HepG2 (cell line): Measurements from ENCODE around the gene AFAP1. TPM values are rescaled to one million over a fixed set of nuclear protein-coding genes. Genes with fewer than 3 reads are reported as not detected.

ENCODE experiments used
- HMG20B ChIP-seq: conservative IDR thresholded peaks from 2 replicates; pipeline ENCODE4 v1.6.1; 2016; ENCODE audit warnings: missing genetic modification reagents, missing compliant biosample characterization
- RBM39 ChIP-seq: fragments of 200-400 bp; formaldehyde crosslinking; IDR thresholded peaks from one replicate; pipeline ENCODE4 v1.6.1; 2018; ENCODE audit warnings: antibody characterized with exemption, mild to moderate bottlenecking, low read depth, low read length; ENCODE audit not compliant: poor library complexity, severe bottlenecking
- SIN3B ChIP-seq: fragments of 150-350 bp; IDR thresholded peaks from 2 replicates; pipeline ENCODE4 v1.6.1; 2014; ENCODE audit warnings: low read length
- SOX13 ChIP-seq, 3 experiments: fragments of 450-650 bp in 1 of 3; sonication (generic) in 1 of 3; formaldehyde crosslinking in 1 of 3; IDR thresholded peaks in 2 of 3; conservative IDR thresholded peaks in 1 of 3; 2 replicates each; pipeline versions ENCODE4 v1.5.0 to v1.6.1; 2016 to 2020; ENCODE audit warnings: antibody characterized with exemption in 1 of 3, mild to moderate bottlenecking in 1 of 3, missing compliant biosample characterization in 1 of 3, missing genetic modification reagents in 1 of 3, moderate library complexity in 1 of 3
- SP2 ChIP-seq: sonication (generic); formaldehyde crosslinking; IDR thresholded peaks from 2 replicates; pipeline ENCODE4 v1.5.1; 2020; ENCODE audit warnings: mild to moderate bottlenecking, missing genetic modification reagents
- ZNF136 ChIP-seq: sonication (generic); formaldehyde crosslinking; IDR thresholded peaks from 2 replicates; pipeline ENCODE4 v1.8.1; 2022; ENCODE audit warnings: low read depth, mild to moderate bottlenecking, moderate library complexity, missing genetic modification reagents
- ZNF296 ChIP-seq: sonication (generic); formaldehyde crosslinking; conservative IDR thresholded peaks from 2 replicates; pipeline ENCODE4 v1.5.0; 2020; ENCODE audit warnings: mild to moderate bottlenecking, missing genetic modification reagents
- ZNF562 ChIP-seq: sonication (generic); formaldehyde crosslinking; IDR thresholded peaks from 2 replicates; pipeline ENCODE4 v1.8.0; 2022; ENCODE audit warnings: missing genetic modification reagents, borderline replicate concordance
- polyA plus RNA-seq, 8 experiments: library from polyadenylated mRNA; depleted of rRNA in 3 of 8; stranded (reverse) in 7 of 8; unstranded in 1 of 8; fragments of >200 nt; fragmentation: Illumina TruSeq in 4 of 8; extraction: Trizol in 4 of 8; gene quantifications; 2 replicates each; pipeline versions ENCODE4 v1.2.1 to v1.2.3, GENCODE V29; 2011 to 2016; ENCODE audit warnings: low read depth in 4 of 8, missing spikeins in 1 of 8, mixed read lengths in 1 of 8; ENCODE audit not compliant: insufficient read depth in 1 of 8
- total RNA-seq, 5 experiments: library from RNA; depleted of rRNA; stranded (reverse); fragments of >200 nt; fragmentation: Illumina TruSeq; extraction: Trizol; gene quantifications; 2 replicates each; pipeline ENCODE4 v1.2.3, GENCODE V29; 2016; ENCODE audit warnings: low read depth in 1 of 5
- TF ChIP-seq, protein P1 (sequence below): sonication (generic); formaldehyde crosslinking; IDR thresholded peaks from 2 replicates; pipeline ENCODE4 v1.4.0; 2020; ENCODE audit warnings: mild to moderate bottlenecking, missing genetic modification reagents
- TF ChIP-seq, protein P2 (sequence below): sonication (generic); formaldehyde crosslinking; IDR thresholded peaks from 2 replicates; pipeline ENCODE4 v1.8.0; 2022; ENCODE audit warnings: low read depth, missing genetic modification reagents
- TF ChIP-seq, protein P3 (sequence below): sonication (generic); formaldehyde crosslinking; IDR thresholded peaks from 2 replicates; pipeline ENCODE4 v1.8.1; 2023; ENCODE audit warnings: missing genetic modification reagents, mild to moderate bottlenecking, borderline replicate concordance
- TF ChIP-seq, protein P4 (sequence below): sonication (generic); formaldehyde crosslinking; IDR thresholded peaks from 2 replicates; pipeline ENCODE4 v1.5.1; 2020; ENCODE audit warnings: missing genetic modification reagents, mild to moderate bottlenecking, borderline replicate concordance
- TF ChIP-seq, protein P5 (sequence below): IDR thresholded peaks from 2 replicates; pipeline ENCODE4 v1.4.0; 2020; ENCODE audit warnings: mild to moderate bottlenecking, missing genetic modification reagents
- TF ChIP-seq, protein P6 (sequence below): sonication (generic); formaldehyde crosslinking; IDR thresholded peaks from 2 replicates; pipeline ENCODE4 v1.4.0; 2020; ENCODE audit warnings: mild to moderate bottlenecking, missing genetic modification reagents
- TF ChIP-seq, protein P7 (sequence below): sonication (generic); formaldehyde crosslinking; IDR thresholded peaks from 2 replicates; pipeline ENCODE4 v1.5.0; 2020; ENCODE audit warnings: missing genetic modification reagents

AFAP1 gene
- total and polyA plus RNA-seq, 2 of the 13 experiments (the other 11 are each of a cell fraction or from before 2014, with no cell fraction given) = 2.5 TPM

DNA sequence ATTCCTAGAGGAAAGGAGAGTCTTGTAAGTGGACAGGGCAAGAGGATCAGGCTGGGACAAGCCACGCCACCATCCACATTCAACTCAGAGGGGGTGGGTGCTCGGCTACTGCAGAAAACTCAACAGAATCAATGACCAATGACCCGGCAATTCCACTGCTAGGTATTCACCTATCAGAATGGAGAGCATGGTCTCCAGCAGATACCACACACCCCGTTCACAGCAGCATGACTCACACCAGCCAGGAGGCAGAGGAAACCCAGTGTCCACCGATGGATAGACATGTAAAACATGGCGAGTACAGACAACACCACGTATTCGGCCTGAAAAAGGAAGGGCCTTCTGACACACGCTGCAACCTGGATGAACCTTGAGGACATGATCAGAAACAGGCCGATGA lies 175.9 kb downstream of the AFAP1 start (continued):
- TF ChIP-seq, protein P1, sequence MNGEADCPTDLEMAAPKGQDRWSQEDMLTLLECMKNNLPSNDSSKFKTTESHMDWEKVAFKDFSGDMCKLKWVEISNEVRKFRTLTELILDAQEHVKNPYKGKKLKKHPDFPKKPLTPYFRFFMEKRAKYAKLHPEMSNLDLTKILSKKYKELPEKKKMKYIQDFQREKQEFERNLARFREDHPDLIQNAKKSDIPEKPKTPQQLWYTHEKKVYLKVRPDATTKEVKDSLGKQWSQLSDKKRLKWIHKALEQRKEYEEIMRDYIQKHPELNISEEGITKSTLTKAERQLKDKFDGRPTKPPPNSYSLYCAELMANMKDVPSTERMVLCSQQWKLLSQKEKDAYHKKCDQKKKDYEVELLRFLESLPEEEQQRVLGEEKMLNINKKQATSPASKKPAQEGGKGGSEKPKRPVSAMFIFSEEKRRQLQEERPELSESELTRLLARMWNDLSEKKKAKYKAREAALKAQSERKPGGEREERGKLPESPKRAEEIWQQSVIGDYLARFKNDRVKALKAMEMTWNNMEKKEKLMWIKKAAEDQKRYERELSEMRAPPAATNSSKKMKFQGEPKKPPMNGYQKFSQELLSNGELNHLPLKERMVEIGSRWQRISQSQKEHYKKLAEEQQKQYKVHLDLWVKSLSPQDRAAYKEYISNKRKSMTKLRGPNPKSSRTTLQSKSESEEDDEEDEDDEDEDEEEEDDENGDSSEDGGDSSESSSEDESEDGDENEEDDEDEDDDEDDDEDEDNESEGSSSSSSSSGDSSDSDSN (CRISPR knock-in tag) = no peak
- no peak for TF ChIP-seq ZNF296 (CRISPR knock-in tag)
- TF ChIP-seq, protein P2, sequence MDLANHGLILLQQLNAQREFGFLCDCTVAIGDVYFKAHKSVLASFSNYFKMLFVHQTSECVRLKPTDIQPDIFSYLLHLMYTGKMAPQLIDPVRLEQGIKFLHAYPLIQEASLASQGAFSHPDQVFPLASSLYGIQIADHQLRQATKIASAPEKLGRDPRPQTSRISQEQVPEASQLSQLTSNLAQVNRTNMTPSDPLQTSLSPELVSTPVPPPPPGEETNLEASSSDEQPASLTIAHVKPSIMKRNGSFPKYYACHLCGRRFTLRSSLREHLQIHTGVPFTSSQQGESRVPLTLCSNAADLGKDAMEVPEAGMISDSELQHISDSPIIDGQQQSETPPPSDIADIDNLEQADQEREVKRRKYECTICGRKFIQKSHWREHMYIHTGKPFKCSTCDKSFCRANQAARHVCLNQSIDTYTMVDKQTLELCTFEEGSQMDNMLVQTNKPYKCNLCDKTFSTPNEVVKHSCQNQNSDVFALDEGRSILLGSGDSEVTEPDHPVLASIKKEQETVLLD (CRISPR knock-in tag) = no peak
- no peak for TF ChIP-seq HMG20B (CRISPR knock-in tag)
- no peak for TF ChIP-seq SP2 (CRISPR knock-in tag)
- TF ChIP-seq, protein P3, sequence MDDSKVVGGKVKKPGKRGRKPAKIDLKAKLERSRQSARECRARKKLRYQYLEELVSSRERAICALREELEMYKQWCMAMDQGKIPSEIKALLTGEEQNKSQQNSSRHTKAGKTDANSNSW (CRISPR knock-in tag) = no peak
- TF ChIP-seq, protein P4, sequence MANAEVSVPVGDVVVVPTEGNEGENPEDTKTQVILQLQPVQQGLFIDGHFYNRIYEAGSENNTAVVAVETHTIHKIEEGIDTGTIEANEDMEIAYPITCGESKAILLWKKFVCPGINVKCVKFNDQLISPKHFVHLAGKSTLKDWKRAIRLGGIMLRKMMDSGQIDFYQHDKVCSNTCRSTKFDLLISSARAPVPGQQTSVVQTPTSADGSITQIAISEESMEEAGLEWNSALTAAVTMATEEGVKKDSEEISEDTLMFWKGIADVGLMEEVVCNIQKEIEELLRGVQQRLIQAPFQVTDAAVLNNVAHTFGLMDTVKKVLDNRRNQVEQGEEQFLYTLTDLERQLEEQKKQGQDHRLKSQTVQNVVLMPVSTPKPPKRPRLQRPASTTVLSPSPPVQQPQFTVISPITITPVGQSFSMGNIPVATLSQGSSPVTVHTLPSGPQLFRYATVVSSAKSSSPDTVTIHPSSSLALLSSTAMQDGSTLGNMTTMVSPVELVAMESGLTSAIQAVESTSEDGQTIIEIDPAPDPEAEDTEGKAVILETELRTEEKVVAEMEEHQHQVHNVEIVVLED (CRISPR knock-in tag) = no peak
- TF ChIP-seq ZNF136 (CRISPR knock-in tag) = no peak
- TF ChIP-seq, protein P5, sequence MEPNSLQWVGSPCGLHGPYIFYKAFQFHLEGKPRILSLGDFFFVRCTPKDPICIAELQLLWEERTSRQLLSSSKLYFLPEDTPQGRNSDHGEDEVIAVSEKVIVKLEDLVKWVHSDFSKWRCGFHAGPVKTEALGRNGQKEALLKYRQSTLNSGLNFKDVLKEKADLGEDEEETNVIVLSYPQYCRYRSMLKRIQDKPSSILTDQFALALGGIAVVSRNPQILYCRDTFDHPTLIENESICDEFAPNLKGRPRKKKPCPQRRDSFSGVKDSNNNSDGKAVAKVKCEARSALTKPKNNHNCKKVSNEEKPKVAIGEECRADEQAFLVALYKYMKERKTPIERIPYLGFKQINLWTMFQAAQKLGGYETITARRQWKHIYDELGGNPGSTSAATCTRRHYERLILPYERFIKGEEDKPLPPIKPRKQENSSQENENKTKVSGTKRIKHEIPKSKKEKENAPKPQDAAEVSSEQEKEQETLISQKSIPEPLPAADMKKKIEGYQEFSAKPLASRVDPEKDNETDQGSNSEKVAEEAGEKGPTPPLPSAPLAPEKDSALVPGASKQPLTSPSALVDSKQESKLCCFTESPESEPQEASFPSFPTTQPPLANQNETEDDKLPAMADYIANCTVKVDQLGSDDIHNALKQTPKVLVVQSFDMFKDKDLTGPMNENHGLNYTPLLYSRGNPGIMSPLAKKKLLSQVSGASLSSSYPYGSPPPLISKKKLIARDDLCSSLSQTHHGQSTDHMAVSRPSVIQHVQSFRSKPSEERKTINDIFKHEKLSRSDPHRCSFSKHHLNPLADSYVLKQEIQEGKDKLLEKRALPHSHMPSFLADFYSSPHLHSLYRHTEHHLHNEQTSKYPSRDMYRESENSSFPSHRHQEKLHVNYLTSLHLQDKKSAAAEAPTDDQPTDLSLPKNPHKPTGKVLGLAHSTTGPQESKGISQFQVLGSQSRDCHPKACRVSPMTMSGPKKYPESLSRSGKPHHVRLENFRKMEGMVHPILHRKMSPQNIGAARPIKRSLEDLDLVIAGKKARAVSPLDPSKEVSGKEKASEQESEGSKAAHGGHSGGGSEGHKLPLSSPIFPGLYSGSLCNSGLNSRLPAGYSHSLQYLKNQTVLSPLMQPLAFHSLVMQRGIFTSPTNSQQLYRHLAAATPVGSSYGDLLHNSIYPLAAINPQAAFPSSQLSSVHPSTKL (CRISPR knock-in tag) = no peak
- TF ChIP-seq, protein P6, sequence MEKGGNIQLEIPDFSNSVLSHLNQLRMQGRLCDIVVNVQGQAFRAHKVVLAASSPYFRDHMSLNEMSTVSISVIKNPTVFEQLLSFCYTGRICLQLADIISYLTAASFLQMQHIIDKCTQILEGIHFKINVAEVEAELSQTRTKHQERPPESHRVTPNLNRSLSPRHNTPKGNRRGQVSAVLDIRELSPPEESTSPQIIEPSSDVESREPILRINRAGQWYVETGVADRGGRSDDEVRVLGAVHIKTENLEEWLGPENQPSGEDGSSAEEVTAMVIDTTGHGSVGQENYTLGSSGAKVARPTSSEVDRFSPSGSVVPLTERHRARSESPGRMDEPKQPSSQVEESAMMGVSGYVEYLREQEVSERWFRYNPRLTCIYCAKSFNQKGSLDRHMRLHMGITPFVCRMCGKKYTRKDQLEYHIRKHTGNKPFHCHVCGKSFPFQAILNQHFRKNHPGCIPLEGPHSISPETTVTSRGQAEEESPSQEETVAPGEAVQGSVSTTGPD (CRISPR knock-in tag) = no peak
- no peak for TF ChIP-seq SIN3B
- TF ChIP-seq SOX13 (IDR thresholded peaks at IDR 0.05) = no peak
- TF ChIP-seq SOX13 (CRISPR knock-in tag; conservative IDR thresholded peaks at IDR 0.05 in 1 of 2, IDR thresholded peaks at IDR 0.05 in 1 of 2) = no peak
- TF ChIP-seq ZNF562 (CRISPR knock-in tag) = no peak
- TF ChIP-seq, protein P7, sequence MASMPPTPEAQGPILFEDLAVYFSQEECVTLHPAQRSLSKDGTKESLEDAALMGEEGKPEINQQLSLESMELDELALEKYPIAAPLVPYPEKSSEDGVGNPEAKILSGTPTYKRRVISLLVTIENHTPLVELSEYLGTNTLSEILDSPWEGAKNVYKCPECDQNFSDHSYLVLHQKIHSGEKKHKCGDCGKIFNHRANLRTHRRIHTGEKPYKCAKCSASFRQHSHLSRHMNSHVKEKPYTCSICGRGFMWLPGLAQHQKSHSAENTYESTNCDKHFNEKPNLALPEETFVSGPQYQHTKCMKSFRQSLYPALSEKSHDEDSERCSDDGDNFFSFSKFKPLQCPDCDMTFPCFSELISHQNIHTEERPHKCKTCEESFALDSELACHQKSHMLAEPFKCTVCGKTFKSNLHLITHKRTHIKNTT (CRISPR knock-in tag) = no peak
- no peak for TF ChIP-seq RBM39
